Amniotic epithelial cell (primary cell): ENCODE data around the gene GFOD2.

Experiments used
- DNase-seq: peaks from one replicate; pipeline ENCODE4 v3.0.0-alpha.2; 2010; ENCODE audit warnings: low read depth

Gene GFOD2

DNA sequence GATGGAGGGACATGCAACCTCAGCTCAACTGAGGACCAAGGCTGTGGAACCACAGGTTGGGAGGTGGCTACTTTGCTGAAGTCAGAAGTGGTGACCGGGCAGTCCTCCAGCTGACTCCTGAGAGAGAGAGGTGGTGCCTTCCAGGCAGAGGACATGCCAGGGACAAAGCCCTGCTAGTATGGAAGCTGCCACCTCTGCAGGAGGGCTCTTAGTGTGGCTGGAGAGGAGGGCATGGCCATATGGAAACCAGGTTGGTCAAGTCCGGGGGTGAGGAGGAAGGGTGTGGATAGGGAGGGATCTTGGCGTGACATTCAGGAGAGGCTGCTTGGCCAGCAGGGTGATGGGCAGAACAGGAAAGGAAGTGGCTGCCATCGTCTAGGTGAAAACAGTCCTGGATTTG lies 46.8 kb downstream of the GFOD2 start:
- no peak for DNase-seq

DNA sequence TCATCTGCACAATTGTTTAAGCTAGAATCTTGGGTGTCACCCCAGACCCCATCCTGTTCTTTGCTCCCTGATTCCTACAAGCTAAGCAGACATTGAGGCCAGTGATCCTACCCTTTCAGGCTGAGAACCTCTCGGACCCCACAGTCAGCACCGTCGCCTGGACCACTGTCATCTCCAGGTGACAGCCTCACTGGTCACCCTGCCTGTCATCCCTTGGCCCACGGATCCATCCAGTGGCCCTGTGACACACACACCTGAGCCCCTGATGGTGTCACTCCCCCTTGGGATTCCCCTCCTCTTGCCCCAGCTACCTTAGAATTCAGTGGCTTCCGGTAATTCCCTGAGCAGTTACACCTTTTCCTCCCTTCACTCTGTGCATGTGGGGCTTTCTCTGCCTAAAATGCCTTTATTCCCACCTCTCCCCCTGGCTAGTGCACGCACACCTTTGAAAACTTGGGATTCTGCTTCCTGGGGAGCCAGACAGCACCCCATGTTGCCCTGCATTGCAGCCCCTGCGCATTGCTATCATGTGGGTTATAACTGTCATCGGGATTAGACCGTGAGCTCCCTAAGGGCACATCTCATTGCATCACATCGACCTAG lies 49.5 kb downstream of the GFOD2 start:
- no peak for DNase-seq

DNA sequence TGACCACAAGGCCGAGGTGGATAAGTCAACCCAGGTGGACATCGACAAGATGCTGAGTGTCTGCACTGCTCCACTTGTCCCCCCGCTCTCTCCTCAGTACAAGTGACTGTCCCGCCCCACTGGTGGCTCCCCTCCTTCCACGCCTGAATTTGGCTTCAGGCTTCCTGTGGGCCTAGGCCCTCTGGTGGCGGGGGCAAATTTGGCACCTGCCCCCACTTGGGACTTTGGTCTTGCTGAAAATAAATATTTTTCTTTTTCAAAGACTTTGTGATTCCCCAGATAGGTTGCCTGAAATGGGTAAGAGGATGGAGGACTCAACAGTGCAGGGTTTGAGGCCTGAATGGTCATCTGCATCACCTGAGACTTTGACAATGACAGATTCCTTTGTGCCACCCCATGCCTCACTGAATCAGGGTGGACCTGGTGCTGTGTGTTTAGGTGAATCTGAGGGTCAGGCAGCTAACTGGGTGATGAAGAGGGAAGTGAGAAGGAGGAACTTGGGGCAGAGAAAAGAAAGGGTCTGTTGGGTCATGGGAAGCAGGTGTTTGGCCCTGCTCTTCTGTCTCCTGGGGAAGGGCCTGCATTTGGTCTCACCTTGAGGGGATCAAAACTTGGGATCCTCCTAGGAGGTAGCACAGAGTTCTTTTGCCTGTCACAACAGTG lies 50.5 kb downstream of the GFOD2 start:
- no peak for DNase-seq

DNA sequence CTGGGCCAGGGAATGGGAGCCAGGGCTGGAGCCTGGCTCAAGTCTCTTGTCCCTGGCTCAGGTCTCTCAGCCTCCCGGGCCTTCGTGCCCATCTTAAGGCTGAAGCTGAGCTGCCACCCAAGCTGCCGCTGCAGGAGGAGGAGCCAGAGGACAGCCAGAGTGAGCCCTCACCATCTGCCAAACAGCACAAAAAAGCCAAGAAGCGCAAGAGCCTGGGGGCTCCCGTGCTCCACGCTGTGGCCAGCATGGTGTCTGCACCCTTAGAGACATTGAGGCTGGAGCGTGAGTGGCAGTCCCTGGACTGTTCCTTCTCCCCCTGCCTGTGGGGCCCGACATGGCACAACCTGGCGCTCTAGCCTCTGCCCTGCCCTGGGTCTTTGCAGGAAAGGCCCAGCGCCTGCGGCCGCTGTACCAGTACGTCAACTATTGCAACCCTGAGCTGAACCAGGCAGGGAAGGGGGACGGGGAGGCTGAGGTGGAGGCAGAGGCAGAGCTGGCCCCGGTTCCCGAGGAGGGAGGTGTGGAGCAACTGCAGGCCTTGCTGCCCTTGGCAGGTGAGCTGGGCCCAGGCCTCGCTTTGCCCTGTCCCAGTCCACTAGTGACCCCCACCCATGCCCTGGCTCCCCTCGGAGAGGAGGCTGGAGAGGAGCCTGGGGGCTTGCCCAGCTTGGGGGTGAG lies 51.2 kb downstream of the GFOD2 start:
- DNase-seq = peak; percentile 83

DNA sequence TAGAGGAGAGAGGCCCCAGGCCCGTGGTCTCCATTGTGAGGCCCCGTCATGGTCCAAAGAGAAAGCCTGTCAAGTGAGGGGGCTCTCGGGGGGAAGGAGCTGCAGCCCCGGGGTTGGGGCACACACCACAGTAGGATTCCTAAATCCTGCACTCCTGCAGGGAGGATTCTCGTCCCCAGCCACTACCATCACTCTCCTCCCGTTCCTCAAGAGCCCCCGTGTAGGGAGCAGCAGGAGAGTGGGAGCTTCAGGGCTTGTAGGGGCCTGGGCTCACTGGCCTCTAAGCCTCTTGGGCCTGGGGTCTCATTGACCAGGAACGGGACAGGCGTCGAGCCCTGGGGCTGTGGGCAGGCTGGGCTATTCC lies 51.7 kb downstream of the GFOD2 start:
- DNase-seq = no peak

DNA sequence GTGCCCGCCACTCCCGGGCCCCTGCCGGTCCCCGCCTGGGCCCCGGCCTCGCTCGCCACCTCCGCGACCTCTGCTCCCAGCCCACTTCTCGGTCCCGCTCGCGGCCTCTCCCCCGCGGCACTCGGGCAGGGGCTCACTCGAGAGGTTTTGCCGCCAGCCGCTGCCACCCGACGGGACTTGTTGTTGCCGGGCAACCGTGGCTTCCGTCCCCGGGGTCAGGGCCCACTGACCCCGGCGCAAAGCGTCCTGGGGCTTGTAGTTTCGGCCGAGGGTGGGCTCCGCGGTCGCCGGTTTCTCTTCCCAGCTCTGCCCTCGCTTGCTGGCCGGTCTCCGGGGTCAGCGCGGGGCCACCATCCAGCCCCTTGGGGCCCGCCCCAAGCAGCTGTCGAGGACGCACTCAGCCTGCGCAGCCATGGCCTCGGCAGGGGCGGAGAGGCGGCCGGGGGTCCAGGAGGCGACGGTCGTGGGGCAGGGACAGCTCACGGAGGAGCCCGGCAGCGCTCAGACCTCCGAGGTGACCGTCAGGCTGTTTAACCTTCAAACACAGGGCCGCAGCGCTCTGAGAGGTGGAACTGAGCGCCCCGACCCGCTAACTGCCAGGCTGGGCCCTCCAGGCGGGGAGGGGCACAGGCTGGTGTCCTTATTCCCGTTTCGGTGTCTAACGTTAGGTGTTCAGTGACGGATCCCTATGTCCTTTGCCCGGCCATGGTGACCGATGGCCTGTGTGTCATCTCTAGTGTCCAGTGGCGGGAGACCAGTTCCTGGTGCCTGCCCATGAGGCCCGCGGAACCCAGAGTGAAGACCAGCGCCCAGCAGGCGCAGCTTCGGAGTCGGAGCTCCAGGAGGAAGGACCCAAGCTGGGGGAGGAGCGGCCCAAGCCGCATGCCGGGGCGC lies 52.3 kb downstream of the GFOD2 start, which contains the start of the genes C16orf86 and ENKD1:
Gene C16orf86 (plus strand): TSS at position 256 of the 894 bp plus-strand sequence. CDS start 157 bp downstream, at position 413.
Gene ENKD1 (minus strand): TSS at position 192 of the 894 bp plus-strand sequence. CDS start 308 bp downstream, outside the sequence.
- DNase-seq = peak; percentile 68

DNA sequence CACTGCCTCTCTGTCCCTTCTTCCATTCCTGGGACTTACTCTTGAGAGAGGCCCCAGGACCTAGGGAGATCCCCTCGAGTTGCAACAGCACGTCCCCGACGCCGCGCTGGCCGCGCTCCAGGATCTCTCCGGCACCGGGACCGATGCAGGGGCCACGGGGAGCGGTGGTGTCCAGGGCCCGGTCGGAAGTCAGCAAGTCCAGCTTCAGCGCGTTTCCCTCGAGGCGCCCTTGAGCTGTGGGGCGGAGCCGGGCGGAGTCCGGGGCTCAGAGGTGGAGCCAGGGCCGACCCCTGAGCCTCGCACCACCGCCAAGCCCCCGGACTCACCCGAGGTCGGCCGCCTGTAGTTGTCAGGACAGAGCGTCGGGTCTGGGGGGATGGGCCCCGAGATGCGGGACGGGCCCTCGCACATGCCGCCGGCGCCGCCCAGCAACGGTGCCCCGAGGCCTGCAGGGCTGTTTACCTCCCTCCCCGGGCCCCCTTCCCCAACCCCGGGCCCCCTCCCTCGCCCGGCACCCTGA lies 53.0 kb downstream of the GFOD2 start:
- peak; percentile 31 for DNase-seq

DNA sequence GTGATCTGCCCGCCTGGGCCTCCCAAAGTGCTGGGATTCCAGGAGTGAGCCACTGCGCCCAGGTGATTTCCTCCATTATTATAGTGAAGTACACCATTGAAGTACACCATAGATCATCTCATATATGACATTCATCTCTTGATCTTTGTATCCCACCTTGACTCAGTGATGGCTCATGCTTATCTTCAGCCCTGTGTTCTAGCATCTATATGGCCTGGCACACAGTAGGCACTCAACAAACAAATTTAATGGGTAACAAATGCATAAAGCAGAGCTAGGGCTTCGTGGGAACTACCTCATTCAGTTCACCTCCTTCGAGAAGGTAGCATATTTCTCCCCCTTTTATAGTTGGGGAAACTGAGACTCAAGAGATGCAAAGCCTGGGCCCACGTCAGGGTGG lies 53.5 kb downstream of the GFOD2 start:
- no peak for DNase-seq

DNA sequence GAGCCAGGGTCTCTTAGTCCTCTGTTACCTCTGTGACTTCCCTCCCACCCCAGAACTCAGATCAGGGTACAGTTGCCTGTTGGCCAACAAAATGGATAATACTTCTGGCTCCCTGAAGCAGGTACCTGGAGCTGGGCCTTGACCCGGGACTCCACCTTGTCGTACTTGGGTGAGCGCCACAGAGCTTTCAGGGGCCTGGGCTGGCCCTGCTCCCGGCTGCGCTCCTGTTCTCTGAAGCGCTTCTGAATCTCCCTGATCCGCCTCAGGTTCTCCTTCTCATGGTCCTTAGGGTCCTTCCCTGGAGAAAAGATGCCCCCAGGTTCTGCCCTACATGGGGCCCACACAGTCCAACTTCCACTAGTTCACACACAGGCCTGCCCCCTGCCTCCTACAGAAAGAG lies 54.2 kb downstream of the GFOD2 start:
- DNase-seq = no peak

DNA sequence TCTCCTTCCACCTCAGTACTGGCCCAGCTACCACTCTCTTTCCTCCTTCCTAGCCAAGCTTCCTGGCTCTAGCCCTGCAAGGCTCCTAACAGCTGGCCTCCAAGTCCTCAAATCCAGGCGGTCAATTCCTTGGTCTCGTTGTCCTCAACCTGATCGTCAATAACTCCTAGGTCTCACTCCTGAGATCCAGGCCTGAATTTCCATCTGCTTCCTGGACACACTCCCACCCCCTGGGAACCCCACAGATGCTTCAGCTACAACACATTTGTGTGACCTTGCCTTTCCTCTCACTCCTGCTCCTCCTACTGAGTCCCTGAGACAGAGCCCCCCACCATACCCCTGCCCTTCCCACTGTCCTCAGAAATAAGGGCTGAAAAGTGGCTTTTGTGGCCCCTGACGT lies 54.9 kb downstream of the GFOD2 start:
- no peak for DNase-seq

DNA sequence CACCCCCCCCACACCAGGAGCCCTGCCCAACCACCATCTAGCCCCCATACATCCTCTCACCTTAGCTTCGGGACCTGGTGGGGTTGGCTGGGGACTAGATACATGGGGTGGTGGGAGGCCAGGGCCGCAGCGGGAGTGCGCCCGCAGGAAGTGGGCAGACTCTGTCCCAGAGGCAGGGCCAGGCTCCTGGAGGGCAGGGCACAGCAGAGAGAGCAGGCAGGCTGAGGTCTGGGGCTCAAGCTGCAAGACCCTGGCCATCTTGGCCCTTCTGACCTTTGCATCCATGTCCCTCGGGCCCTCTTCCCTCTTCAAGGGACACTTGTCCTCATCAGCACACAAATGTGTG lies 55.3 kb downstream of the GFOD2 start:
- DNase-seq = no peak

DNA sequence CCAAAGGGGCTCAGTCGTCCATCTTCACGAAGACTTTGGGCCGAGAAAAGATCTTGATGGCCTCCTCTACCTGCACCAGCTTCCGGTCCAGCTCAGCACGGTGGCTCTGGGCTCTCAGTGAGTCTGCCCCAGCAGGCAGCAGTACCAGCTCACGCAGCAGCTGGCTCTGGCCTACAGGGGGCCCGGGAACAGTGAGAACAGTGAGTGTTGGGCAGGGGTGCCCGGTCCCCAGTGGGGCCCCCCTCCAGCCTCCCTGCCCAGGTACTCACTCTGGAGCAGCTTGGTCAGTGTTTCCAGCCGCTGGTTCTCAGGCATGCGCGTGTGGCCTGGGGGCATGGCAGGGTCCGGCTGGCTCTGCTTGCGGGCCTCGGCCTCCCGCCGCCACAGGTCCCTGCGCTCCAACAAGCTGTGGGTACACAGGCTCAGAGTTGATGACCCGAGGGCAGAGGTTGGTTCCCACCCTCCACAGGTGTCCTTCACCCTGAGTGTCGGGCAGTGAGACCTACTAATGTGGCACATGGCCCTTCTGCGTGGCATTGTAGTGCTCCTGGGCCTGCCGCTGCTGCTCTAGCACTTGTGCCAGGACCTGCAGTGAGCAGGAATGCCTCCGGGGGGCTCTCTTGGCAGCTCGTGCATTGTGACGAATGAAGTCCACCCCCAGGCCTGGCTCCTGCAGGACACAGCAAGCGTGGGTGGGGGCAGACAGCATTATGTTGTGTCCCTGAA lies 55.8 kb downstream of the GFOD2 start:
- DNase-seq = no peak

DNA sequence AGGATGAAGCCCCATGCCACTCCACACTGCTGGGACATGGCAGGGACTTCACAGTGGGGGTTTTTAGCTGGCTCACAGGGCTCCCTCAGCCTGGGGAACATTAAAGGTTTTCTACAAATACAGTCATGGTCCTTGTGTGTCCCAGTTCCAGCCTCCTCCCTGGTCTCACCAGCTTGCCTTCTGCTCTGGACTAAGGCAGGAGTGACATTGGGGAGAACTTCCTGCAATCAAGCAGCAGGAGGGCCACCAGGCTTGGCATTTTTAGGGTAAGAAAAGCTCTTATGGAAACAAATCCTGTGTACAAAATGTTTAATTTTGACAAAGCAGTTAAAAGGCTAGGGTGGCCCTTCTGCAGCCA lies 56.5 kb downstream of the GFOD2 start:
- no peak for DNase-seq

DNA sequence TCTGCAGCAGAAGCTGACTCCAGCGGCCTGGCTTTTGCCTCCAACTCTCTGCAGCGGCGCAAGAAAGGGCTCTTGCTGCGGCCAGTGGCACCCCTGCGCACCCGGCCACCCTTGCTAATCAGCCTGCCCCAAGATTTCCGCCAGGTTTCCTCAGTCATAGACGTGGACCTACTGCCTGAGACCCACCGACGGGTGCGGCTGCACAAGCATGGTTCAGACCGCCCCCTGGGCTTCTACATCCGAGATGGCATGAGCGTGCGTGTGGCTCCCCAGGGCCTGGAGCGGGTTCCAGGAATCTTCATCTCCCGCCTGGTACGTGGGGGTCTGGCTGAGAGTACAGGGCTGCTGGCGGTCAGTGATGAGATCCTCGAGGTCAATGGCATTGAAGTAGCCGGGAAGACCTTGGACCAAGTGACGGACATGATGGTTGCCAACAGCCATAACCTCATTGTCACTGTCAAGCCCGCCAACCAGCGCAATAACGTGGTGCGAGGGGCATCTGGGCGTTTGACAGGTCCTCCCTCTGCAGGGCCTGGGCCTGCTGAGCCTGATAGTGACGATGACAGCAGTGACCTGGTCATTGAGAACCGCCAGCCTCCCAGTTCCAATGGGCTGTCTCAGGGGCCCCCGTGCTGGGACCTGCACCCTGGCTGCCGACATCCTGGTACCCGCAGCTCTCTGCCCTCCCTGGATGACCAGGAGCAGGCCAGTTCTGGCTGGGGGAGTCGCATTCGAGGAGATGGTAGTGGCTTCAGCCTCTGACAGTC lies 57.0 kb downstream of the GFOD2 start:
- DNase-seq = no peak

DNA sequence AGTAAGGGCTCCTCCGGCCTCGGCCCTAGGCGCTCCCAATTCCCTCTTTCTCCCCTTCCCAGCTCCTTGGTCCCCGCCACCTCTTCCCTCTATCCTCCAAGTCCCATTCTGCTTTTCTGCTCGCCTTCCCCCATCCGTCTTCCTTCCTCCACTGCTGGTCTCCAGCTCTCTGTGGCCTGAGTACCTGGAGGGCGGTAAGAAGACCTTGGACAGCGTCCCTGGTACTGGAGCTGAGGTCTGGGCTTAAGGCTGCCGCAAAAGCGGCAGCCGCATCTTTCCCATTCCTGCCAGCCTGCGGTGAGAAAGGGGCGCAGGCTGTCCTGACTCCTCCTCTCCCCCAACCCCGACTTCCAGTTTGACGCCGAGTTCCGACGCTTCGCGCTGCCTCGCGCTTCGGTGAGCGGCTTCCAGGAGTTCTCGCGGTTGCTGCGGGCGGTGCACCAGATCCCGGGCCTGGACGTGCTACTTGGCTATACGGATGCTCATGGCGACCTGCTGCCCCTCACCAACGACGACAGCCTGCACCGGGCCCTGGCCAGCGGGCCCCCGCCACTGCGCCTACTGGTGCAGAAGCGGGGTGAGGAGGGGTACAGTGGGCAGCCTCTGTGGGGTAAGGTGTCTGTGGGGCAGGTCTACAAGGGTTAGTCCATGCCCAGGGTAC lies 57.9 kb downstream of the GFOD2 start:
- peak; percentile 63 for DNase-seq

DNA sequence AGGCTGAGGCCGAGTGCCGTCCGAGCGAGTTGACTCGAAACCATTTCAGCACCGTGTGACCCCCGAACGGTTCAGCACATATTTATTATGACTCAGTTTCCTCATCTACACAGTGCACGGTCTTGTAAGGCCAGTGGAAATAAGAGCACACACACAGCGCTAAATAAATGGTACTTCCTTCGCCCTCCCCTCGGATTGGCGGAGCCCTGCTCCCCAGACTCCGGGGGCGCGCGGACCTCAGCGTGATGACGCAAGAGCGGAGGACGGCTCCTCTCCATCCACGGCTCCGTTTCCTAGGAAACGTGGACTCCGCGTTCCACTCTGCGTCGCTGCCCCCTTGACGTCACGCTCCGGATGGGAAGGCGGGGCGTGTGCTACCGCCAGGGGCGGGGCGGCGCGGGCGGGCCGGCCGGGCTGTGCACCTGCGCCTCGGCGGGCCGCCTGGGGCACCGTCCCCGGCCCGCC lies 58.5 kb downstream of the GFOD2 start, which contains the start of gene PARD6A:
Gene PARD6A (plus strand): TSS at position 397 of the 465 bp plus-strand sequence. CDS start 79 bp downstream, outside the sequence.
- peak; percentile 95 for DNase-seq

DNA sequence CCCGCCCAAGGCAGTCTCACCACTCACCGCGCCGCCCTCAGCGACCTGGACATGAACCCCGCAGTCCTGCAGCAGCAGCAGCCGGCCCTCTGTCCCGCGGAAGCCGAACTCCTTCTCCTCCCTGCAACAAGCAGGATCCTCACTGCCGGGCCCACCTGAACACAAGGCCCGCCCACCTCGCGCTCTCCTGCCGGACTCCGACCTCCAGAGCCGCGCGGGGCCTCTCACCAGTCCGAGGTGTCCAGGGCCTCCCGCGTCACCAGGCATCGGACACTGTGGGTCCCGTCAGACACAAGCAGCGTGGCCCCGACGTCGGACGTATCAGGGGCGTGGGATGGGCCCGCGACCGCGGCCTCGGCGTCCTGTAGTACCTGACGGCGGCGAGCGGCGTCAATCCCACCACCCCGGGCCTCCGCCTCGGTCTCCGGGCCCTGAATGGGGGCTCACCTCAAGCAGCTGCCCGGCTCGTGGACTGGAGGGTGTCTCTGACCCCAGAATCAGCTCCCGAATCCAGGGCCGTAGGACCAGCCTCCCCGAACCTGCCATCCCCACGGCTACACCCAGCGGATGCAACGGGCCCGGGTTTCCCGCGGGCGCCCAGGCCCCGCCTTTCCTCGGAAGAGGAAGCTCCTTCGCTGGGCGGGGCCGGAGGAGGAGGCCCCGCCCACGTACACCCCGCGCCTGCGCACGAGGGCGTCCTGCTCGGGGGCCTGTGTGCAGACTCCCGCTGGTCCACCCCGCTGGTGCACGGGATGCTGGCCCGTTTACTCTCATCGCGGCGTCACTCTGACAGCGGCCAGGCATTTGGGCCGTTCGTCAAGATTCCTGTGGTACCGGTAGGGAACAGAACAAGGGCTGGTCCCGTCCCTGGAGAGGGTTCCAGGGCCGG lies 59.2 kb downstream of the GFOD2 start, which contains the start of gene ACD:
Gene ACD (minus strand): TSS at position 586 of the 889 bp plus-strand sequence. CDS start 40 bp downstream, at position 546.
- DNase-seq = peak; percentile 77

DNA sequence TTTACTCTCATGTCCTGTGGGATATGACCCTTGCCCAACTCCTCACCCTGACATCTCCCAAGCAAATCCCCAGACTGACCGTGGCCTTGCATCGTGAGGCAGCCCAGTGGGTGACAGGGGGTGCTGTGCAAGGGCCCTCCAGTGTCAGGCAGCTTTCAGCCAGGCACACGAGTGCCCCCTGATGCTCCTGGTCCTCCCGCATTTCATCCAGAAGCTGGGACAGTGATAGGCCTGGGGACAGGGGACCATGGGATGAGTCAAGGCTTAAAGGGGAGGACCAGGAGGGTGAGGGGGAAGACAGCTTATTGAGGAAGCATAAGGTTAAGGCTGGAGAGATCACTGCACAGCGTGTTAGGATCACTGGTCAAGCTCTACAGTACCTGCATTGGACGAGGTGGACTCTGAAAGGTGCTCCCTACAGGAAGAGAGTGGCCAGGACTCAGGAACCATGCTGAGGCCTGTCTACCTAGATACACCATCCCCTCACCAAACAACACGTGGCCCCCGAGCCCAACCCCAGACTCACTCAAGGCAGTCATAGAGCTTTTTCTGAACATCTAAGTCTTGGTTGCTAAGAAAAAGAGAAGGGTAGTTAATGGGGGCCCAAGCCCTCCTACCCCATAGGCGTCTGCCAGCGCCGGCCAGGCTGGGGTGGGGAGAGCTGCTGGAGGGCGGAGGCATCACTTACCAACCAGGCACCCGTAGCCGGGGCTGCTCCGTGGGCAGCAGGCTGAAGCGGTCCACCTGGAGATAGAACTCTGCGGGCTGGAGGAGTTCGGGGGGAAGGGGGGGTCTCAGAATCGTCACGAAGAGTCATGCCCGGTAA lies 60.1 kb downstream of the GFOD2 start:
- no peak for DNase-seq
